MM.1S (cell line): ENCODE measurements around the gene AP3B1.

Experiments used
- DNase-seq: peaks from one replicate; pipeline ENCODE4 v3.0.0-alpha.2; 2015
- H2AFZ ChIP-seq: fragments of 300-600 bp; sonication (generic); 2 replicates; pipeline ENCODE4 v1.6.0; 2016; ENCODE audit warnings: antibody characterized with exemption, low read length
- H3F3A ChIP-seq: fragments of 300-600 bp; sonication (generic); 2 replicates; pipeline ENCODE4 v1.6.1; 2016; ENCODE audit warnings: mild to moderate bottlenecking, antibody characterized with exemption, low read length, moderate library complexity, mixed read lengths; ENCODE audit not compliant: insufficient read depth
- H3K27ac ChIP-seq: fragments of 300-600 bp; sonication (generic); 2 replicates; pipeline ENCODE4 v1.5.1; 2016; ENCODE audit warnings: mild to moderate bottlenecking, low read length
- H3K27me3 ChIP-seq: fragments of 300-600 bp; sonication (generic); replicated peaks from 2 replicates; pipeline ENCODE4 v1.6.0; 2016; ENCODE audit warnings: low read length; ENCODE audit not compliant: insufficient read depth
- H3K36me3 ChIP-seq: fragments of 300-600 bp; sonication (generic); replicated peaks from 2 replicates; pipeline ENCODE4 v1.6.1; 2016; ENCODE audit warnings: mild to moderate bottlenecking, low read length, mixed read lengths; ENCODE audit not compliant: insufficient read depth
- H3K4me1 ChIP-seq: fragments of 300-600 bp; sonication (generic); 2 replicates; pipeline ENCODE4 v1.6.1; 2016; ENCODE audit warnings: low read length, mixed read lengths
- H3K4me2 ChIP-seq: fragments of 300-600 bp; sonication (generic); 2 replicates; pipeline ENCODE4 v1.6.0; 2016; ENCODE audit warnings: low read depth, low read length
- H3K4me3 ChIP-seq: fragments of 300-600 bp; sonication (generic); 2 replicates; pipeline ENCODE4 v1.5.1; 2016; ENCODE audit warnings: low read length, mixed read lengths
- H3K79me2 ChIP-seq: fragments of 300-600 bp; sonication (generic); 2 replicates; pipeline ENCODE4 v1.6.1; 2016; ENCODE audit warnings: mixed run types, low read length, mixed read lengths
- H3K9ac ChIP-seq: fragments of 300-600 bp; sonication (generic); 2 replicates; pipeline ENCODE4 v1.6.1; 2016; ENCODE audit warnings: low read length, mixed read lengths
- H3K9me2 ChIP-seq: fragments of 300-600 bp; sonication (generic); replicated peaks from 2 replicates; pipeline ENCODE4 v1.6.1; 2016; ENCODE audit warnings: mild to moderate bottlenecking, low read length, mixed read lengths; ENCODE audit not compliant: insufficient read depth
- H3K9me3 ChIP-seq: fragments of 300-600 bp; sonication (generic); replicated peaks from 2 replicates; pipeline ENCODE4 v1.6.1; 2016; ENCODE audit warnings: mild to moderate bottlenecking, low read length, mixed read lengths; ENCODE audit not compliant: insufficient read depth
- H4K20me1 ChIP-seq: fragments of 300-600 bp; sonication (generic); 2 replicates; pipeline ENCODE4 v1.6.1; 2016; ENCODE audit warnings: mild to moderate bottlenecking, low read length, moderate library complexity, mixed read lengths; ENCODE audit not compliant: insufficient read depth
- EZH2 ChIP-seq: fragments of 300-600 bp; sonication (generic); optimal IDR thresholded peaks from 2 replicates; pipeline ENCODE3; 2017; ENCODE audit warnings: low read depth, mild to moderate bottlenecking, antibody characterized with exemption, low read length, mixed read lengths
- EZH2phosphoT487 ChIP-seq: fragments of 300-600 bp; sonication (generic); IDR thresholded peaks from 2 replicates; pipeline ENCODE4 v1.6.1; 2018; ENCODE audit warnings: antibody characterized with exemption, low read length
- TF ChIP-seq, protein P1 (sequence below): fragments of 300-600 bp; sonication (generic); IDR thresholded peaks from 2 replicates; pipeline ENCODE4 v1.5.1; 2016; ENCODE audit warnings: antibody characterized with exemption, low read length, mixed read lengths

The AP3B1 gene, protein sequence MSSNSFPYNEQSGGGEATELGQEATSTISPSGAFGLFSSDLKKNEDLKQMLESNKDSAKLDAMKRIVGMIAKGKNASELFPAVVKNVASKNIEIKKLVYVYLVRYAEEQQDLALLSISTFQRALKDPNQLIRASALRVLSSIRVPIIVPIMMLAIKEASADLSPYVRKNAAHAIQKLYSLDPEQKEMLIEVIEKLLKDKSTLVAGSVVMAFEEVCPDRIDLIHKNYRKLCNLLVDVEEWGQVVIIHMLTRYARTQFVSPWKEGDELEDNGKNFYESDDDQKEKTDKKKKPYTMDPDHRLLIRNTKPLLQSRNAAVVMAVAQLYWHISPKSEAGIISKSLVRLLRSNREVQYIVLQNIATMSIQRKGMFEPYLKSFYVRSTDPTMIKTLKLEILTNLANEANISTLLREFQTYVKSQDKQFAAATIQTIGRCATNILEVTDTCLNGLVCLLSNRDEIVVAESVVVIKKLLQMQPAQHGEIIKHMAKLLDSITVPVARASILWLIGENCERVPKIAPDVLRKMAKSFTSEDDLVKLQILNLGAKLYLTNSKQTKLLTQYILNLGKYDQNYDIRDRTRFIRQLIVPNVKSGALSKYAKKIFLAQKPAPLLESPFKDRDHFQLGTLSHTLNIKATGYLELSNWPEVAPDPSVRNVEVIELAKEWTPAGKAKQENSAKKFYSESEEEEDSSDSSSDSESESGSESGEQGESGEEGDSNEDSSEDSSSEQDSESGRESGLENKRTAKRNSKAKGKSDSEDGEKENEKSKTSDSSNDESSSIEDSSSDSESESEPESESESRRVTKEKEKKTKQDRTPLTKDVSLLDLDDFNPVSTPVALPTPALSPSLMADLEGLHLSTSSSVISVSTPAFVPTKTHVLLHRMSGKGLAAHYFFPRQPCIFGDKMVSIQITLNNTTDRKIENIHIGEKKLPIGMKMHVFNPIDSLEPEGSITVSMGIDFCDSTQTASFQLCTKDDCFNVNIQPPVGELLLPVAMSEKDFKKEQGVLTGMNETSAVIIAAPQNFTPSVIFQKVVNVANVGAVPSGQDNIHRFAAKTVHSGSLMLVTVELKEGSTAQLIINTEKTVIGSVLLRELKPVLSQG

DNA sequence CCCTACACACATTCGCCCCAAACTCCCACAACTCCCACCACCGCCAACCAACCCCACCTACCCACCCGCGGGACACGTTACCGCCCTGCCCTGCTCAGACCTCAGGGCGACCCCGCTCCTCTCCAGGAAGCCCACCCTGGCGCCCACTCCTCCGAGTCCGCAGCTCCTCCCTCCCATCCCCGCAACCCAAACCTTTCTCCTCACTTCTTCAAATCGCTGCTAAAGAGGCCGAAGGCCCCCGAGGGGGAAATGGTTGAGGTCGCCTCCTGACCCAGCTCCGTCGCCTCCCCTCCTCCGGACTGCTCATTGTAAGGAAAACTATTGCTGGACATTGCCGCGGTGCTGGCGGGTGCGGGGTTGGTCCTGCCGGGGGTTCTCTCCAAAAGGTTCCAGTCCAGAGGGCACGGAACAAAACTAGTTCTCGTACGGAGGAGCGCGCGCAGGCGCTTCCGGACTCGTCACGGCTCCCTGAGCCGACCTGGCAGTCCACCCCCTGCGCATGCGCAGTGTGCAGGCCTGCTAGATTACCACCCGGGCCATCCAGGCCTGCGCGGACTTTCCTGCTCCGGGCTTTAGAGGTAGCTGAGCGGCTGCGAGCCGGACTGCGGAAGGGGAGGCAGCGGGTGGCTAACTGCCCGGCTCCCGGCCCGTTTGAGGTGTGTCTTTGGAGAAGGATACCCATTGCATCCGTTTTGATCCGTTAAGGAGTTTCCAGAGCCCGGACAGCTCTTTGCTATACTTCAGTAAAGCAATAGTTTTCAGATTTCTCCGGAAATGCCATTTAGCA lies at the start of gene AP3B1:
AP3B1 (minus strand) TSS at position 451 of the 787 bp plus-strand sequence; CDS start at position 332, 119 bp downstream.
- TF ChIP-seq EZH2phosphoT487 = no peak
- TF ChIP-seq, protein P1, sequence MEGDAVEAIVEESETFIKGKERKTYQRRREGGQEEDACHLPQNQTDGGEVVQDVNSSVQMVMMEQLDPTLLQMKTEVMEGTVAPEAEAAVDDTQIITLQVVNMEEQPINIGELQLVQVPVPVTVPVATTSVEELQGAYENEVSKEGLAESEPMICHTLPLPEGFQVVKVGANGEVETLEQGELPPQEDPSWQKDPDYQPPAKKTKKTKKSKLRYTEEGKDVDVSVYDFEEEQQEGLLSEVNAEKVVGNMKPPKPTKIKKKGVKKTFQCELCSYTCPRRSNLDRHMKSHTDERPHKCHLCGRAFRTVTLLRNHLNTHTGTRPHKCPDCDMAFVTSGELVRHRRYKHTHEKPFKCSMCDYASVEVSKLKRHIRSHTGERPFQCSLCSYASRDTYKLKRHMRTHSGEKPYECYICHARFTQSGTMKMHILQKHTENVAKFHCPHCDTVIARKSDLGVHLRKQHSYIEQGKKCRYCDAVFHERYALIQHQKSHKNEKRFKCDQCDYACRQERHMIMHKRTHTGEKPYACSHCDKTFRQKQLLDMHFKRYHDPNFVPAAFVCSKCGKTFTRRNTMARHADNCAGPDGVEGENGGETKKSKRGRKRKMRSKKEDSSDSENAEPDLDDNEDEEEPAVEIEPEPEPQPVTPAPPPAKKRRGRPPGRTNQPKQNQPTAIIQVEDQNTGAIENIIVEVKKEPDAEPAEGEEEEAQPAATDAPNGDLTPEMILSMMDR = no peak
- no peak for TF ChIP-seq EZH2
- H3K4me3 ChIP-seq = peak within 1 kb of the TSS; percentile 81
- H4K20me1 ChIP-seq = no peaks in the 10 kb centered on the region
- no peaks in the 10 kb centered on the region for H3K9me3 ChIP-seq
- H3K27ac ChIP-seq = peak within 1 kb of the TSS; percentile 39; the same call in 1 of the 2 replicates
- H3K4me2 ChIP-seq = peak within 1 kb of the TSS; percentile 58
- DNase-seq = peak; percentile 99
- H3K79me2 ChIP-seq = peaks cover 41% of the 10 kb centered on the region
- peak within 1 kb of the TSS; percentile 98 for H2AFZ ChIP-seq
- H3K4me1 ChIP-seq = 0 out of 2 replicates have a peak, but pooled peaks cover 5% of the 10 kb centered on the region
- H3F3A ChIP-seq = peaks cover 6% of the 10 kb centered on the region; the same call in 1 of the 2 replicates
- no peaks in the 10 kb centered on the region for H3K36me3 ChIP-seq
- H3K9ac ChIP-seq = peak within 1 kb of the TSS; percentile 85
- no peaks in the 10 kb centered on the region for H3K27me3 ChIP-seq
- H3K9me2 ChIP-seq = no peaks in the 10 kb centered on the region

DNA sequence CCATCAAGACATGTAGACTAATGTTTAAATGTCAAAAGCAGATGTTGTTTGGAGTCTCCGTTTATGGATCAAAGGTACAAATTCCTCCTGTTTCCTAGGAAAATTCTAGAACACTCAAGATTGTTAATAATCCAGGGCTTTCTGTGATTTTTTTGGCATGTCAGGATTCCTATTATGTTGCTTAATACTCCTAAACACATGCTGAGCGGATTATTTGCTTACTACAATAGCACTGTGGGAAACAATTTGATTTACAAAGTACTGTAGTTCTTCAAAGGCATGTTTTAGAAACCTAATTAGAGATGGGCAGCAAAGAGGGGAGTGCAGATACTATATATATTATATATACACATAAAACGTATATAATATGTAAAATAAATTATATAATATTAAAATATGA lies 46.9 kb upstream of the AP3B1 start:
- no peak overlapping the region for H3K4me3 ChIP-seq
- TF ChIP-seq EZH2 = no peak
- no peak for TF ChIP-seq EZH2phosphoT487
- TF ChIP-seq, protein P1 = no peak
- no peaks in the 10 kb centered on the region for H3K9me2 ChIP-seq
- H3K79me2 ChIP-seq = no peaks in the 10 kb centered on the region
- no peak overlapping the region for H3K9ac ChIP-seq
- no peaks in the 10 kb centered on the region for H3K27me3 ChIP-seq
- H4K20me1 ChIP-seq = no peaks in the 10 kb centered on the region
- no peak for DNase-seq
- no peak overlapping the region for H3K4me2 ChIP-seq
- H3F3A ChIP-seq = no peaks in the 10 kb centered on the region
- no peaks in the 10 kb centered on the region for H3K9me3 ChIP-seq
- H3K36me3 ChIP-seq = no peaks in the 10 kb centered on the region
- 0 out of 2 replicates have a peak, but pooled peaks cover 5% of the 10 kb centered on the region for H3K4me1 ChIP-seq
- no peak overlapping the region for H2AFZ ChIP-seq
- no peak overlapping the region for H3K27ac ChIP-seq
